PC-3 (cell line): ENCODE data around the gene SNX11. TPM values are rescaled to one million over a fixed set of nuclear protein-coding genes. Genes with fewer than 3 reads are reported as not detected.

ENCODE experiments used
- ATAC-seq: fragments of 200-7000 bp; cut with Tn5 transposase; 2 replicates; pipeline ENCODE4 v1.9.1; 2020; ENCODE audit warnings: mild to moderate bottlenecking, moderate library complexity
- BruUV-seq: library from RNA; stranded (reverse); fragments of 400-500 nt; replicated peaks from 2 replicates; lab custom pipeline; 2021; lab: Mats Ljungman, UMichigan
- CTCF ChIA-PET: fragments of 300-600 bp; sonication (Branson Sonifier 250); formaldehyde crosslinking; loops from one replicate; lab custom pipeline; 2022; ENCODE audit warnings: antibody characterized with exemption; lab: Charles Lee
- POLR2A ChIA-PET: fragments of 300-600 bp; sonication (Branson Sonifier 250); formaldehyde crosslinking; loops from one replicate; lab custom pipeline; 2022; ENCODE audit warnings: antibody characterized with exemption; ENCODE audit not compliant: unreplicated experiment; lab: Charles Lee
- DNase-seq: peaks from one replicate; pipeline ENCODE4 v3.0.0-alpha.2; 2015
- H2AFZ ChIP-seq: fragments of 300-600 bp; sonication (generic); 2 replicates; pipeline ENCODE4 v1.6.0; 2016; ENCODE audit warnings: antibody characterized with exemption, low read length
- H3F3A ChIP-seq: fragments of 300-600 bp; sonication (generic); one replicate; pipeline ENCODE4 v1.6.0; 2017; ENCODE audit warnings: antibody characterized with exemption, low read length, control low read depth, mild to moderate bottlenecking; ENCODE audit not compliant: unreplicated experiment
- H3K27ac ChIP-seq: fragments of 300-600 bp; sonication (generic); 2 replicates; pipeline ENCODE4 v1.5.1; 2016; ENCODE audit warnings: mild to moderate bottlenecking, low read length
- H3K27me3 ChIP-seq: fragments of 300-600 bp; sonication (generic); 2 replicates; pipeline ENCODE4 v1.6.1; 2016; ENCODE audit warnings: low read length, mixed read lengths
- H3K36me3 ChIP-seq: fragments of 300-600 bp; sonication (generic); 2 replicates; pipeline ENCODE4 v1.6.1; 2016; ENCODE audit warnings: low read depth, mixed run types, low read length, mixed read lengths
- H3K4me1 ChIP-seq: fragments of 300-600 bp; sonication (generic); 2 replicates; pipeline ENCODE4 v1.5.1; 2016; ENCODE audit warnings: low read length; ENCODE audit not compliant: insufficient read depth
- H3K4me2 ChIP-seq: fragments of 300-600 bp; sonication (generic); 2 replicates; pipeline ENCODE4 v1.6.0; 2016; ENCODE audit warnings: low read length
- H3K4me3 ChIP-seq: fragments of 300-600 bp; sonication (generic); 2 replicates; pipeline ENCODE4 v1.5.1; 2016; ENCODE audit warnings: mild to moderate bottlenecking, low read length, mixed read lengths
- H3K79me2 ChIP-seq: fragments of 300-600 bp; sonication (generic); 2 replicates; pipeline ENCODE4 v1.6.1; 2017; ENCODE audit warnings: low read length, mixed read lengths
- H3K9ac ChIP-seq: fragments of 300-600 bp; sonication (generic); 2 replicates; pipeline ENCODE4 v1.6.0; 2016; ENCODE audit warnings: mild to moderate bottlenecking, low read length
- H3K9me2 ChIP-seq: fragments of 300-600 bp; sonication (generic); replicated peaks from 2 replicates; pipeline ENCODE4 v1.6.1; 2016; ENCODE audit warnings: mixed run types, low read length, mixed read lengths
- H3K9me3 ChIP-seq: fragments of 300-600 bp; sonication (generic); 2 replicates; pipeline ENCODE4 v1.6.1; 2016; ENCODE audit warnings: low read length, mixed read lengths
- H4K20me1 ChIP-seq: fragments of 300-600 bp; sonication (generic); 2 replicates; pipeline ENCODE4 v1.6.1; 2016; ENCODE audit warnings: low read length, mixed read lengths
- EZH2 ChIP-seq: fragments of 300-600 bp; sonication (generic); IDR thresholded peaks from one replicate; pipeline ENCODE4 v1.6.1; 2017; ENCODE audit warnings: antibody characterized with exemption, mild to moderate bottlenecking, low read length; ENCODE audit not compliant: unreplicated experiment
- EZH2phosphoT487 ChIP-seq: fragments of 300-600 bp; sonication (generic); IDR thresholded peaks from 2 replicates; pipeline ENCODE4 v1.6.1; 2018; ENCODE audit warnings: mild to moderate bottlenecking, antibody characterized with exemption, low read length, borderline replicate concordance
- intact Hi-C: fragments of 100-400 bp; cut with micrococcal nuclease; formaldehyde crosslinking; loops from 2 replicates; pipeline ENCODE4 v1.9.0; 2023
- total RNA-seq: library from RNA; depleted of rRNA; stranded (reverse); fragments of >200 nt; gene quantifications from 2 replicates; pipeline ENCODE4 v1.2.3, GENCODE V29; 2014
- TF ChIP-seq, protein P1 (sequence below): fragments of 300-600 bp; sonication (generic); conservative IDR thresholded peaks from 2 replicates; pipeline ENCODE4 v1.5.1; 2017; ENCODE audit warnings: antibody characterized with exemption, low read depth, mild to moderate bottlenecking, low read length

Gene SNX11
- total RNA-seq, 1 experiment from 2014 or later: 17.7 TPM

DNA sequence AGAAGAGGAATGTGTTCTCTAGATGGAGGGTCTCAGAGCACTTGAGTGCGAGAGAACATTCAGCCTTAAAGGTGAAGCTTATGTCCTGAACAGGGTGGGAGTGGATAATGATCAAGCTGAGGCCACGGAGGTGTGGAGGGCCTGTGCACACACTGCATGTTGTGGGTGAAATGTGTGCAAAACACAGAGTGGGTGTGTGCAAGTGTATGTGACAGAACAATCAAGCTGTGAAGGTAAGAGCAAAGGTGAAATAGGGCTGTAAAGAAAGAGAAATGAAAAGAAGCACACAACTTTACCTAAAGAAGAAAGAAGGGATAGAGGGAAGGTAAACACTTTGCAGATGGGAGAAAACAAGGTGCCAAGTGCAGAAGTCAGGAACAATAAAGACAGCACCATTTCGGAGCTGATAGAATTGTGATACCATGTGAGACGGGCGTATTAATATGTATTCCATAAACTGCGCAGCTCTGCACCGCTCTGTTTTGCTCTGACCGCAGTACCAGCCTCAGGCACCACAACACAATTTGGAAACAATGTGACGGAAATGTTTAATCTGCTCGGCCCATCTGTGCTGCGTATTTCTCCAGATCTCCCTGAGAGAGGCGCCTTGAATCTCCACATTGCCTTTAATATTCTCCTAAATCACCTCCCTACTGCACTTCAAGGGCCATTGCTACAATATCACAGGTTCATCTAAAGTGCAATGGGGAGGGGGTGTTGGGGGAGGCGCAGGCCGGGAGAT, 40.6 kb downstream of the SNX11 start:
- DNase-seq (no peak), ATAC-seq (no peak)
- BruUV-seq: no TSS peak
- H3K36me3 ChIP-seq: no peaks in the 10 kb centered on the region
- H3K9me2 ChIP-seq: no peaks in the 10 kb centered on the region
- H3K79me2 ChIP-seq: no peaks in the 10 kb centered on the region
- CTCF ChIA-PET: no interaction called here
- no peak overlapping the region for H3K4me3 ChIP-seq
- no peak overlapping the region for H3K4me2 ChIP-seq
- no peaks in the 10 kb centered on the region for H4K20me1 ChIP-seq
- intact Hi-C loops: no loop called here
- TF ChIP-seq EZH2phosphoT487 (no peak), EZH2 (no peak)
- TF ChIP-seq, protein P1, sequence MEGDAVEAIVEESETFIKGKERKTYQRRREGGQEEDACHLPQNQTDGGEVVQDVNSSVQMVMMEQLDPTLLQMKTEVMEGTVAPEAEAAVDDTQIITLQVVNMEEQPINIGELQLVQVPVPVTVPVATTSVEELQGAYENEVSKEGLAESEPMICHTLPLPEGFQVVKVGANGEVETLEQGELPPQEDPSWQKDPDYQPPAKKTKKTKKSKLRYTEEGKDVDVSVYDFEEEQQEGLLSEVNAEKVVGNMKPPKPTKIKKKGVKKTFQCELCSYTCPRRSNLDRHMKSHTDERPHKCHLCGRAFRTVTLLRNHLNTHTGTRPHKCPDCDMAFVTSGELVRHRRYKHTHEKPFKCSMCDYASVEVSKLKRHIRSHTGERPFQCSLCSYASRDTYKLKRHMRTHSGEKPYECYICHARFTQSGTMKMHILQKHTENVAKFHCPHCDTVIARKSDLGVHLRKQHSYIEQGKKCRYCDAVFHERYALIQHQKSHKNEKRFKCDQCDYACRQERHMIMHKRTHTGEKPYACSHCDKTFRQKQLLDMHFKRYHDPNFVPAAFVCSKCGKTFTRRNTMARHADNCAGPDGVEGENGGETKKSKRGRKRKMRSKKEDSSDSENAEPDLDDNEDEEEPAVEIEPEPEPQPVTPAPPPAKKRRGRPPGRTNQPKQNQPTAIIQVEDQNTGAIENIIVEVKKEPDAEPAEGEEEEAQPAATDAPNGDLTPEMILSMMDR: no peak
- no peaks in the 10 kb centered on the region for H3K9me3 ChIP-seq
- H3K9ac ChIP-seq: no peak overlapping the region
- POLR2A ChIA-PET: interaction anchor here (0.5 kb wide), 1 partner anchor 149 kb away, joined by 6 read pairs; no protein-coding TSS in a partner anchor
- H3K27ac ChIP-seq: no peak overlapping the region
- H3F3A ChIP-seq: no peaks in the 10 kb centered on the region
- H2AFZ ChIP-seq: no peak overlapping the region
- peaks cover 80% of the 10 kb centered on the region for H3K27me3 ChIP-seq
- H3K4me1 ChIP-seq: no peaks in the 10 kb centered on the region

DNA sequence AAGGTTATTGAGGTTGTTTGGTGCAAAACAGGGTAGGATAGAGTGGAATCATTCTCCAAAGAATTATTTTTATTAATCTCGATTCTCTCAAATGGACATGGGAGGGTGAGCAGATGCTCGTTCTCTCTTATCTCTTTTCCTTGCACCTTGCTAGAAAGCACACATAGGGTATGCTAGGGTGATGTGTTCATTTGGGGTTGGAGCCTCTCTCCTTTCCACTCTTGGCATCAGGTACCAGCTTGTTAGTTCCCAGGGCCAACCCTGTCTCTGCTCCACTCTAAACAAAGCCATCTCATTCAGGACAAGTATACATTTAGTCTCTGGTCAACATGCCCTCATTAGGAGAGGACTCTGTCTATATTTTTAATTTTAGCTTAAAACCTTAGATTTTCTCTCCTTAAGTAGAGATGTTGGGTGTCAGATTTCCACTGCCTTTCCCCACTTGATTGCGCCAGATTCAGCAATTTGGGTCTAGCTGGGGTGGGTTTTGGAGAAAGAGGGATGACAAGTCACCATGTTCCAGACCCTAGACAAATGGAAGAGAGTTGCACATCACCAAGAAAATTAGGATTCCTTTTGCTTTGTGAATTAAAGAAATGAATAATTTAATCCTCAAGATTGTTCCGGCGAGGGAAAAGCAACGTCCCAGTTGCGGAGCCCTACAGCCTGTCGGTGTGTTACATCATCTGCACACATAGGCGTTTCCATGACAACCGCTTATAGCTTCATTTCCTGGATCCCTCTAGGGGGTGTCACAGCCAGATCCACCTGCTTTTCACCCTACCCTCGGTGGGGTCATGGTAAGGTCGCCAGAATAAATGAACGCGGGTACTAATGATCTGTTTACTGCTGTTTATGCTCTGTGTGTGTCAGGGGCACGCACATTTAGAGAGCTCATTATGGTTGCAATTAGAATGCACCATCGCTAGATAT, 41.6 kb downstream of the SNX11 start:
- Histone ChIP-seq H3K27ac (no peak overlapping the region), H2AFZ (no peak overlapping the region), H3K4me2 (no peak overlapping the region), H3K4me1 (no peaks in the 10 kb centered on the region), H4K20me1 (no peaks in the 10 kb centered on the region), H3K4me3 (no peak overlapping the region), H3K9me3 (no peaks in the 10 kb centered on the region), H3K36me3 (no peaks in the 10 kb centered on the region), H3F3A (no peaks in the 10 kb centered on the region), H3K9ac (no peak overlapping the region), H3K9me2 (no peaks in the 10 kb centered on the region), H3K27me3 (peaks cover 71% of the 10 kb centered on the region), H3K79me2 (no peaks in the 10 kb centered on the region)
- TF ChIP-seq, protein P1: no peak
- no peak for TF ChIP-seq EZH2phosphoT487
- TF ChIP-seq EZH2: no peak
- ChIA-PET CTCF (interaction anchor here (0.5 kb wide), 1 partner anchor 451 kb away, joined by 8 read pairs; no protein-coding TSS in a partner anchor), POLR2A (no interaction called here)
- DNase-seq: no peak
- ATAC-seq: no peak
- no TSS peak for BruUV-seq
- intact Hi-C loops: no loop called here
